ENCODE results near the gene NOX5. TPM values are rescaled to one million over a fixed set of nuclear protein-coding genes. Genes with fewer than 3 reads are reported as not detected.

The NOX5 gene
- total RNA-seq, 2 experiments from 2014 or later, result not detected

DNA sequence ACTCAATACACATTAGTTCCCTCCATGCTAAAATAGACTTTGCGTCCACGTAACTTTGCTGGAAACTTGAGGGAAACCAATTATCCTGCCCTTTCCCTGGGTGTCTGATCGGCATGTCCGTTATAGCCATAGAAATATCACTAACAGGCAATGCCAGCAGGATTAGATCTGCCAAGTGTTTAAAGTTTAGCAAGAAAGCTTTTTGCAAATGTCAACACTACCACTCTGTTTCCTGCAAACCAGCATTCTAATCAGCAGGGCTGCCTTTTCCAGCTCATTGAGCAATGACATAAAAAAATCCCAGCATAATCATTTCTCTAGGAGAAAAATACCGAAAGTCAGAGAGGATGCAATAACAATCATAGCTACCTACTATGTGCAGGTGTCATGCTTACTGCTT, 60.9 kb downstream of the NOX5 start:
- Histone ChIP-seq H4K20me1 (ENCODE audit: insufficient read depth, low read length) (no peaks in the 10 kb centered on the region), H3K4me1 (ENCODE audit: insufficient read depth, low read length, poor library complexity, severe bottlenecking) (no peaks in the 10 kb centered on the region), H3K36me3 (ENCODE audit: insufficient read depth, low read length) (no peaks in the 10 kb centered on the region), H3K4me3 (ENCODE audit: low read depth, low read length, poor library complexity, severe bottlenecking) (no peak overlapping the region), H3K4me2 (ENCODE audit: low read length) (no peak overlapping the region), H2AFZ (ENCODE audit: low read length) (no peak overlapping the region), H3K9me3 (ENCODE audit: low read length) (no peaks in the 10 kb centered on the region), H3K79me2 (ENCODE audit: insufficient read depth, low read depth, low read length) (no peaks in the 10 kb centered on the region), H3K9me2 (ENCODE audit: insufficient read depth, low read length) (no peaks in the 10 kb centered on the region), H3K27ac (ENCODE audit: low read depth, low read length, poor library complexity, severe bottlenecking) (no peak overlapping the region)
- ChIA-PET POLR2A (no interaction called here), CTCF (ENCODE audit: unreplicated experiment) (no interaction called here)
- no TSS peak for BruUV-seq (replicated peaks)
- intact Hi-C loops (cut with micrococcal nuclease; ENCODE audit: unreplicated experiment), result no loop called here
- TF ChIP-seq, protein P1, sequence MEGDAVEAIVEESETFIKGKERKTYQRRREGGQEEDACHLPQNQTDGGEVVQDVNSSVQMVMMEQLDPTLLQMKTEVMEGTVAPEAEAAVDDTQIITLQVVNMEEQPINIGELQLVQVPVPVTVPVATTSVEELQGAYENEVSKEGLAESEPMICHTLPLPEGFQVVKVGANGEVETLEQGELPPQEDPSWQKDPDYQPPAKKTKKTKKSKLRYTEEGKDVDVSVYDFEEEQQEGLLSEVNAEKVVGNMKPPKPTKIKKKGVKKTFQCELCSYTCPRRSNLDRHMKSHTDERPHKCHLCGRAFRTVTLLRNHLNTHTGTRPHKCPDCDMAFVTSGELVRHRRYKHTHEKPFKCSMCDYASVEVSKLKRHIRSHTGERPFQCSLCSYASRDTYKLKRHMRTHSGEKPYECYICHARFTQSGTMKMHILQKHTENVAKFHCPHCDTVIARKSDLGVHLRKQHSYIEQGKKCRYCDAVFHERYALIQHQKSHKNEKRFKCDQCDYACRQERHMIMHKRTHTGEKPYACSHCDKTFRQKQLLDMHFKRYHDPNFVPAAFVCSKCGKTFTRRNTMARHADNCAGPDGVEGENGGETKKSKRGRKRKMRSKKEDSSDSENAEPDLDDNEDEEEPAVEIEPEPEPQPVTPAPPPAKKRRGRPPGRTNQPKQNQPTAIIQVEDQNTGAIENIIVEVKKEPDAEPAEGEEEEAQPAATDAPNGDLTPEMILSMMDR (conservative IDR thresholded peaks at IDR 0.05; ENCODE audit: low read length), result no peak
- TF ChIP-seq EZH2phosphoT487 (IDR thresholded peaks at IDR 0.05; ENCODE audit: borderline replicate concordance, low read depth, low read length), result no peak
- DNase-seq (ENCODE audit: low spot score), result no peak

DNA sequence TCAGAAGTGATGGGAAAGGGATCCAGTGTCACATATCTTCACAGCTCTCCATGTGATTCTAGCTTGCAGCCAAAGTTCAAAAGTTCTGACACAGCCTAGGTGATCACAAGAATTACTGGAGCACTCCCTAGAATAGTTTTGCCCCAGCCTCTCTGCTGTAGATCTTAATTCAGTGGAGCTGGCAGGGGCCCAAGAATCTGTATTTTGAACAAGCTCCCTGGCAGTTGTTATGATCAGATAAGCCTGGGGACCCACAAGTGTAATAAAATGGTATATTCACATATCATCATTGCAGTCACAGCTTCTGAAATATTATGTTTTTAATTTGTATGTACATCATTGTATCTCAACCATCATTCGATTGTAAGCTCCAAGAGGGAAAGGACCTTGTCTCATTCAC, 62.3 kb downstream of the NOX5 start:
- no peak overlapping the region for H3K27ac ChIP-seq (ENCODE audit: low read depth, low read length, poor library complexity, severe bottlenecking)
- BruUV-seq (replicated peaks), result no TSS peak
- no peaks in the 10 kb centered on the region for H3K9me3 ChIP-seq (ENCODE audit: low read length)
- no peaks in the 10 kb centered on the region for H3K36me3 ChIP-seq (ENCODE audit: insufficient read depth, low read length)
- intact Hi-C loops (cut with micrococcal nuclease; ENCODE audit: unreplicated experiment), result no loop called here
- no peaks in the 10 kb centered on the region for H3K79me2 ChIP-seq (ENCODE audit: insufficient read depth, low read depth, low read length)
- ChIA-PET POLR2A (interaction anchor here (0.6 kb wide), 1 partner anchor 375 kb away, joined by 3 read pairs; no protein-coding TSS in a partner anchor), CTCF (ENCODE audit: unreplicated experiment) (no interaction called here)
- H4K20me1 ChIP-seq (ENCODE audit: insufficient read depth, low read length), result no peaks in the 10 kb centered on the region
- H3K4me2 ChIP-seq (ENCODE audit: low read length), result no peak overlapping the region
- DNase-seq (ENCODE audit: low spot score), result no peak
- H2AFZ ChIP-seq (ENCODE audit: low read length), result no peak overlapping the region
- no peaks in the 10 kb centered on the region for H3K9me2 ChIP-seq (ENCODE audit: insufficient read depth, low read length)
- TF ChIP-seq EZH2phosphoT487 (IDR thresholded peaks at IDR 0.05; ENCODE audit: borderline replicate concordance, low read depth, low read length), result no peak
- TF ChIP-seq, protein P1 (conservative IDR thresholded peaks at IDR 0.05; ENCODE audit: low read length), result no peak
- no peak overlapping the region for H3K4me3 ChIP-seq (ENCODE audit: low read depth, low read length, poor library complexity, severe bottlenecking)
- no peaks in the 10 kb centered on the region for H3K4me1 ChIP-seq (ENCODE audit: insufficient read depth, low read length, poor library complexity, severe bottlenecking)

DNA sequence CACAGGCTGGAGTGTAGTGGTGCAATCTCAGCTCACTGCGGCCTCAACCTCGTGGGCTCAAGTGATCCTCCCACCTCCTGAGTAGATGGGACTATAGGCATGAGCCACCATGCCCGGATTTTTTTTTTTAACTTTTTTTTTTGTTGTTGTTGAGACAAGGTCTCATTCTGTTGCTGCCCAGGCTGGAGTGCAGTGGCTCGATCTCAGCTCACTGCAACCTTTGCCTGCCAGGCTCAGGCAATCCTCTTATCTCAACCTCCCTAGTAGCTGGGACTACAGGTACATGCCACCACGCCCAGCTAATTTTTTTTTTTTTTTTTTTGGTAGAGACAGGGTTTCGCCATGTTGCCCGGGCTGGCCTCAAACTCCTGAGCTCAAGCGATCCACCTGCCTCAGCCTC, 64.1 kb downstream of the NOX5 start:
- no peaks in the 10 kb centered on the region for H3K4me1 ChIP-seq (ENCODE audit: insufficient read depth, low read length, poor library complexity, severe bottlenecking)
- H3K79me2 ChIP-seq (ENCODE audit: insufficient read depth, low read depth, low read length), result no peaks in the 10 kb centered on the region
- H3K4me2 ChIP-seq (ENCODE audit: low read length), result no peak overlapping the region
- no peaks in the 10 kb centered on the region for H4K20me1 ChIP-seq (ENCODE audit: insufficient read depth, low read length)
- DNase-seq (ENCODE audit: low spot score), result no peak
- no peak overlapping the region for H3K4me3 ChIP-seq (ENCODE audit: low read depth, low read length, poor library complexity, severe bottlenecking)
- no peaks in the 10 kb centered on the region for H3K9me2 ChIP-seq (ENCODE audit: insufficient read depth, low read length)
- H3K9me3 ChIP-seq (ENCODE audit: low read length), result no peaks in the 10 kb centered on the region
- ChIA-PET POLR2A (interaction anchor here (0.8 kb wide), 1 partner anchor 11 kb away, joined by 3 read pairs; no protein-coding TSS in a partner anchor), CTCF (ENCODE audit: unreplicated experiment) (no interaction called here)
- no TSS peak for BruUV-seq (replicated peaks)
- H3K27ac ChIP-seq (ENCODE audit: low read depth, low read length, poor library complexity, severe bottlenecking), result no peak overlapping the region
- TF ChIP-seq, protein P1 (conservative IDR thresholded peaks at IDR 0.05; ENCODE audit: low read length), result no peak
- no peak for TF ChIP-seq EZH2phosphoT487 (IDR thresholded peaks at IDR 0.05; ENCODE audit: borderline replicate concordance, low read depth, low read length)
- intact Hi-C loops (cut with micrococcal nuclease; ENCODE audit: unreplicated experiment), result no loop called here
- no peak overlapping the region for H2AFZ ChIP-seq (ENCODE audit: low read length)
- H3K36me3 ChIP-seq (ENCODE audit: insufficient read depth, low read length), result no peaks in the 10 kb centered on the region

Data from OCI-LY7 (cell line).